GM10248 (cell line): Measurements from ENCODE around the gene IRF4.

Source experiments
- CTCF ChIA-PET: fragments of 300-600 bp; sonication (Branson Sonifier 250); formaldehyde crosslinking; extraction: SDS; loops from one replicate; lab custom pipeline; 2021; ENCODE audit warnings: antibody characterized with exemption; lab: Yijun Ruan, JAX
- POLR2A ChIA-PET: fragments of 350-650 bp; sonication (Branson Sonifier 250); formaldehyde crosslinking; extraction: SDS; loops from one replicate; lab custom pipeline; 2020; ENCODE audit warnings: antibody characterized with exemption; lab: Yijun Ruan, JAX
- DNase-seq: peaks from one replicate; pipeline ENCODE4 v3.0.0; 2012; ENCODE audit errors: extremely low spot score
- TF ChIP-seq, protein P1 (sequence below): IDR thresholded peaks from 2 replicates; pipeline ENCODE4 v1.5.1; 2012; ENCODE audit warnings: mild to moderate bottlenecking, low read depth; ENCODE audit errors: extremely low read depth, missing control alignments, control extremely low read depth

Gene IRF4

DNA sequence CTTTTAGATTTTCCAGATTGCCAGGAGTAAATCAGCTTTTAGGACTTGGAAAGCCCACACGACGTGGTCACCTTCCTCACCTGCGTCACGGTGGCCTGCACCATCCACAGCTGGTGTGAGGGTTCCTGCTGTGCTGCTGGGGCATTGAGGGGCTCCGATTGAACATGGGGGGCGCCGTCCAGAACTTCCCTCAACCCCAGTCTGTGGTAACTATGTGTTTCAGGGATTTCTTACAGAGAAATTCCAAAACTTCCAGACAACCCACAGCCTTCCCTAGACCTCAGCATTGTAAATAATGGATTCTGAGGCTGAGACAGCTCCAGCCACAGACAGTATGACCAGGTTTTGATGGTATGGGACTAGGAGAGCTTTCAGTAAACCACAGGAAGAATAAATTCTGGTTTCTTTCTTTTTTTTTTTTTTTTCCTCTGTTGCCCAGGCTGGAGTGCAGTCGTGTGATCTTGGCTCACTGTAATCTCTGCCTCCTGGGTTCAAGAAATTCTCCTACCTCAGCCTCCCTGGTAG is 46.7 kb upstream of the IRF4 start:
- ChIA-PET POLR2A (interaction anchor here (0.6 to 1.4 kb wide), 3 partner anchors 22 to 67 kb away, joined by 3 read pairs; partner anchors contain the start of gene IRF4), CTCF (interaction anchor here (0.9 to 1.6 kb wide), 7 partner anchors 8 to 176 kb away, joined by 3 to 10 read pairs (median 3); no protein-coding TSS in a partner anchor)
- TF ChIP-seq, protein P1, sequence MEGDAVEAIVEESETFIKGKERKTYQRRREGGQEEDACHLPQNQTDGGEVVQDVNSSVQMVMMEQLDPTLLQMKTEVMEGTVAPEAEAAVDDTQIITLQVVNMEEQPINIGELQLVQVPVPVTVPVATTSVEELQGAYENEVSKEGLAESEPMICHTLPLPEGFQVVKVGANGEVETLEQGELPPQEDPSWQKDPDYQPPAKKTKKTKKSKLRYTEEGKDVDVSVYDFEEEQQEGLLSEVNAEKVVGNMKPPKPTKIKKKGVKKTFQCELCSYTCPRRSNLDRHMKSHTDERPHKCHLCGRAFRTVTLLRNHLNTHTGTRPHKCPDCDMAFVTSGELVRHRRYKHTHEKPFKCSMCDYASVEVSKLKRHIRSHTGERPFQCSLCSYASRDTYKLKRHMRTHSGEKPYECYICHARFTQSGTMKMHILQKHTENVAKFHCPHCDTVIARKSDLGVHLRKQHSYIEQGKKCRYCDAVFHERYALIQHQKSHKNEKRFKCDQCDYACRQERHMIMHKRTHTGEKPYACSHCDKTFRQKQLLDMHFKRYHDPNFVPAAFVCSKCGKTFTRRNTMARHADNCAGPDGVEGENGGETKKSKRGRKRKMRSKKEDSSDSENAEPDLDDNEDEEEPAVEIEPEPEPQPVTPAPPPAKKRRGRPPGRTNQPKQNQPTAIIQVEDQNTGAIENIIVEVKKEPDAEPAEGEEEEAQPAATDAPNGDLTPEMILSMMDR = no peak
- no peak for DNase-seq

- TF ChIP-seq, protein P1 = no peak
- DNase-seq = no peak
- POLR2A ChIA-PET = no interaction called here
- CTCF ChIA-PET = interaction anchor here (0.9 to 2.4 kb wide), 6 partner anchors 9 to 177 kb away, joined by 3 to 10 read pairs (median 3); no protein-coding TSS in a partner anchor
Measured at GRCh38 chr6:345747-346385, 45.7 kb upstream of the IRF4 start.

- no peak for DNase-seq
- POLR2A ChIA-PET = no interaction called here
Measured at GRCh38 chr6:346386-347030, 45.0 kb upstream of the IRF4 start.

DNA sequence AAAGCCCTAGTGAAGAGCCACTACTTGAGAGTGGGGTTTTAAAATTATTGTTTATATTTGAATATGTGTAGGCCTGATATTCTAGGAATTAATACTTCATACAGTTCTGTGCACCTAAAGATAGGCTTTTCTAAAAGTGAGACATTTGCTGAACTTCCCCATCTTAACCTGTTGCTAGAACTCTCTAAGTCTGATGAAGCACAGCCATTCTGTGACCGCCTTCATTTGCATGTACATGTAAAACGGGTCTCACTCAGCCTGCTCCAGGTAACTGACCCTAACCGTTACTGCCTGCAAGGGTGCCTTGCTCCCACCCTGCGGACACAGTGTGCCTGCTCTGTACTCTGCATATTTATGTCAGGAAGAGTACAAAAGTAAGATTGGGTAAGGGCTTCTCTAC is 44.3 kb upstream of the IRF4 start:
- TF ChIP-seq, protein P1 = peak; percentile 7
- POLR2A ChIA-PET = interaction anchor here (0.8 kb wide), 1 partner anchor 25 kb away, joined by 3 read pairs; no protein-coding TSS in a partner anchor
- CTCF ChIA-PET = interaction anchor here (0.8 to 6.4 kb wide), 8 partner anchors 9 to 199 kb away, joined by 3 to 49 read pairs (median 4); no protein-coding TSS in a partner anchor
- DNase-seq = peak; percentile 83

More at GRCh38 chr6:346386-347030, 45.0 kb upstream of the IRF4 start:
- CTCF ChIA-PET = interaction anchor here (2.4 kb wide), 1 partner anchor 10 kb away, joined by 10 read pairs; no protein-coding TSS in a partner anchor
- TF ChIP-seq, protein P1 = no peak

DNA sequence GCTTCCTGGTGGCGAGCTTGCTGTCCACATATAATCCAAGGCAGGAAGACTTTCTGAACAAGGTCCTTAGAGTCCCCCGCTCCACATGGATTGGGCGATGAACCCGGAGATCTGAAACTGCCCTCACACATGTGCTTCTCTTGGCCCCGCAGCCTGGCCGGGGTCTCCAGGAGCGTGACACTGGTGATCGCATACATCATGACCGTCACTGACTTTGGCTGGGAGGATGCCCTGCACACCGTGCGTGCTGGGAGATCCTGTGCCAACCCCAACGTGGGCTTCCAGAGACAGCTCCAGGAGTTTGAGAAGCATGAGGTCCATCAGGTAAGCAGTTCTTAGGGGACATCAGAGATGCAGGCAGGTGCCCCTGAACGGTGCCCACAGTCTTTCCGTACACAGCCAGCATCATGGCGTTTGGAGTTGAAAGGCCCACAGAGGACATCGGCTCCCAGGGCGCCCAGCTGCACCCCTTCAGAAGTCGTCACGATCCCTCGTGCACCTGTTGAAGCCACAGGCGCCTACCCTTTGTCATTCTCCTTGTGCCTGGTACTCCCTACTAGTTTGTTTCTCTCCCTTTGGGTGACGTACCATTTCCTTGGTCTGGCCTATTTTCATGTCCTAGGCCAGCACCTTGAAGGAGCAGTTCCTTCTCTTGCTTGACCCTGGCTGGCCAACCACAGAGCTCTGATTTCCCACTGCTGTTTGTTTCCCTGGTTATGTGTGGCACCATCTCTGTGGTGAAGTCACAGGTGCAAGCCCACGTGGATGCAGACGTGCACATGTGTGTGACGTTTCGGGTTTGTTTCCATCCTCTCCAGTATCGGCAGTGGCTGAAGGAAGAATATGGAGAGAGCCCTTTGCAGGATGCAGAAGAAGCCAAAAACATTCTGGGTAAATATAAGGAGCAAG is 43.3 kb upstream of the IRF4 start:
- CTCF ChIA-PET = interaction anchor here (0.8 to 6.4 kb wide), 8 partner anchors 8 to 200 kb away, joined by 3 to 49 read pairs (median 4); no protein-coding TSS in a partner anchor
- no peak for DNase-seq
- POLR2A ChIA-PET = interaction anchor here (0.5 to 0.8 kb wide), 2 partner anchors 26 to 52 kb away, joined by 3 to 6 read pairs; no protein-coding TSS in a partner anchor
- TF ChIP-seq, protein P1 = no peak
